HL-60/S4 treated with retinoic acid at 250 ng/mL for 4 days and 3 days (cell line): ENCODE data around the gene CMKLR1.

Experiments
- in situ Hi-C: fragments of 300-500 bp; cut with MboI; formaldehyde crosslinking; loops from 2 replicates; pipeline ENCODE4 v1.7.0; 2022; ENCODE audit warnings: low sequenced_read_pairs

CMKLR1 gene

DNA sequence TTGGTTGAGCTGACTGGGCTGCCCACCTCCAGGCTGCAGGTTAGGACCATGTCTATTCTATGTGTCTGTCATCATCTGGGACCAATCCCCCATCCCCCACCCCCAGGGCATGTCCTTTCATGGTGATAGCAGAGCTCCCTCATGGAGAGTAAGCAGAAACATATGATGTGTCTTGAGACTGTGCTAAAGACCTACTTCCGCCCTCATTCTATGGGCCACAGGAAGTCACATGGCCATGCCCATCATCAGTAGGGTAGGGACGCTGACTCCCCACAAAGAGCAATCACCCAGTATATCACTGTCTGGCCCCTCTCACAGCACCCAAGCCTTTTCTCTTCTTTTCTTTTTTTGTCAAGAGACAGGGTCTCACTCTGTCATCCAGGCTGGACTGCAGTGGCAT lies 99.7 kb downstream of the CMKLR1 start:
- in situ Hi-C loops: no loop called here

DNA sequence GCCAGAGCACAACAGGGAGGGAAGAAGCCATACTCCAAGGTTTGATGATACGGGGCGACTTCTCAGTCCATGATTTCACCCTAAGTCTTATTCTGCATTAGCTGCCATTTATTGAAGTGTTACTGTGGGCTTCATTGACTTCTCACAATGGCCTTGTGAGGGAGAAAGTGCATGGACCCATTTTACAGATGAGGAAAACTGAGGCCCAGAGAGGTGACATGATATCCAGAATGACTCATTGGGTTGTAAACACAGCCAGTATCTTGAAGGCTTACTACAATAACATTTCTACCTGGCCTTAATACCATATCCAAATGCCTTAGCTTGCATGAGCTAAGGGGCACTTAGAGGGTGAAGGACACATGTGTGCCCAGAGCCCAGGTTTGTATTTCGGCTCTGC lies 100.6 kb downstream of the CMKLR1 start:
- in situ Hi-C loops: no loop called here
